GM19452 (cell line): ENCODE data around the gene MKRN2.

ENCODE experiments used
- ATAC-seq: cut with Tn5 transposase; IDR thresholded peaks from one replicate; pipeline ENCODE4 v1.9.1; 2021; ENCODE audit not compliant: unreplicated experiment

Gene MKRN2

DNA sequence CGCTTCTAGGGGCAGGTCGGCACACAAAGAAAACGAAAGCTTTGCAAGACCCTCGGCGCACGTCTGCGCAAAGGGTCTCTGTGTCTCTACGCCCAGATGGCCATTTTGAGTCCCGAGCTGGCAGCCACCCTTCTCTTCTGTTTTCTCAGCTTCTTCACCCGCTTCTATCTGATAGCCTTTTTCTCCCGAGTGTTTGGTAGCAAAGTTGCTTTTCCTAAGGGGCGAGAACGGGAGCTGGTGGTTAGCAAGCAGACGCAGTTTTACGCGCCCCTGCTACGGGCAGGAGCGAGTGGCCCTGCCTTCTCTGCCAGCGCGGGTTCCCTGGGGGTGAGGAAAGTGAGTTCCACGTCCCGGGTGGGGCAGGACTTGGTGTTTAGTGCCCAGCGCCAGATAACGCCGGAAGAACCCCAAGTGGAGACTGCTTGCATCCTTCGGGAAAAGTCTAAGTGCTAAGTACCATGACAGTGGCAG lies 2.9 kb upstream of the MKRN2 start:
- ATAC-seq = no peak

DNA sequence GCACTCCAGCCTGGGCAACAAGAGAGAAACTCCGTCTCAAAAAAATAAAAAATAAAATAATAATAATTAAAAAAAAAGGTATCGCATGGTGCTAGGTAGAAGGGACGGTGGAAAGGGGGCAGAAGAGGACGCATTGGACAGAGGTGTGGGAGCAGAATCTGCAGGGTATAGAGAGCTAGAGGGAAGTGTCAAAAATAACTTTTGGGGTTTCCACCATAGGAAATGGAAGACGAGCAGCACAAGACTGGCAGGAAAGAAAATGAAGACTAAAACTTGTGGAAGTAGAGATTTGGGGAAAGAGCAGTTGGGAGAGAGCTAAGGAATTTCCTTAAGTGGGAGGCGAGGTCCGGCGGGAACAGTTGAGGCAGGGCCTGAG lies 585 bp upstream of the MKRN2 start:
- no peak for ATAC-seq

DNA sequence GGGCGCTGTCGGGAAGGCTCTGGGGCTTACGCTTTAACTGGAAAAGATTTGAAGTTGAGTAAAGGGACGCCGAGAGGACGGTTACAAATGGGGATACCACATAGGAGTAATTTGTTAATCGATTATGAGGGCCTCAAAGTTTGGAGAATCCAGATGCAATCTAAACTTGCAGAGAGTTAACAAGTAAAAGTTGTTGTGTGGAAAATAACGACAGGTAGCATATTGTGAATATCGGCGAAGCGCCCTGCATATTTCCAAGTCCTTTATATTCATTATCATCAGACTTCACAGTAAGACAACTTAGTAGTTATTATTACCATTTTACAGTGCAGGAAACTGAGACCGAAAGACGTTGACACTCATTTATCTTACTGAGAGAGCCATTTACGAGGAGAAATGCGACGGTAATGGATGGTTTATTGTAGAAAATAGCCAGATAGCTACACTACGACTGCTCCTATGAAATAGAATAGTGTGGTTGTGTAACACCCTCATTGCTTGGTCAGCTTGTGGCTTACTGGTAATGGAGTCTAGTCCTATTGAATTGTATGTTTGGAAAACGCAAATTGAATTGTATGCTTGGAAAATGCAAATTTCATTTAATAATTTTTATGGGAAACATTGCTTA lies 700 bp downstream of the MKRN2 start:
- ATAC-seq = no peak

DNA sequence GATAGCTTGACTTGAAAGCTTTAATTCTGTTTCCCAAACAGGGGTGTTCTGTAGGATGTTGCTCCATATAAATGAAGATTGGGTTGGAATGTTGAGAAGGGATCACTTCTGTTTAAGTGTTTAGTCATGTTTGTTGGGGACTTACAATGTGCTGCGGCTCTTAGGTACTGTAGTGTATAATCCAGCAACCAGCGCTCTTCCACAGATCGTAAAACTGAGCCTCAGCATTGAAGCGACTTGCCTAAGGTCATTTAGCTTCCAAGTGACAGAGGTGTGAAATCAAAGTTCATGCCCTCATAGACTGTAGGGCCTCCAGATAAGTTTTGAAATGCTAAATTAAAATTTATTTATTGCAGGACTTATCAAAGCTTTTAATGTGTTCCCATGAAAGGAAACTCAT lies 1.8 kb downstream of the MKRN2 start:
- ATAC-seq = no peak

DNA sequence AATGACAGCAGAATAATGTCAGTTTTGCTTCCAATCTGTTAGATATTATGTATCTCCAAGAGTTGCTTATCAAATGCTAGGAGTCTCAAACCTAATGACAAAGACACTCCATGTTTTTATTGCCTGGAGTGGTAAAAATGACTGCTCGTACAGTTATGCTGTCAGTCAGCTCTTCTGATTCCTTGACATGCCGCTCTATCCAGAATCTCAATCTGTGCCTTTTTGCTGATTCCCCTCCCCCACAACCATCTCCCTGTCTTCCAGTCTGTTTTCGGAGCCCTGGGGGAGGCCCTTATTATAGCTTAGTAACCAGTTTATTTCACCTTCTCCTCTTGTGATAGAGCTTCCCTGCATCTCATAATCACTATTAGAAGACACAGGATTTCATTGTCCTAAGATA lies 2.6 kb downstream of the MKRN2 start:
- ATAC-seq = no peak

DNA sequence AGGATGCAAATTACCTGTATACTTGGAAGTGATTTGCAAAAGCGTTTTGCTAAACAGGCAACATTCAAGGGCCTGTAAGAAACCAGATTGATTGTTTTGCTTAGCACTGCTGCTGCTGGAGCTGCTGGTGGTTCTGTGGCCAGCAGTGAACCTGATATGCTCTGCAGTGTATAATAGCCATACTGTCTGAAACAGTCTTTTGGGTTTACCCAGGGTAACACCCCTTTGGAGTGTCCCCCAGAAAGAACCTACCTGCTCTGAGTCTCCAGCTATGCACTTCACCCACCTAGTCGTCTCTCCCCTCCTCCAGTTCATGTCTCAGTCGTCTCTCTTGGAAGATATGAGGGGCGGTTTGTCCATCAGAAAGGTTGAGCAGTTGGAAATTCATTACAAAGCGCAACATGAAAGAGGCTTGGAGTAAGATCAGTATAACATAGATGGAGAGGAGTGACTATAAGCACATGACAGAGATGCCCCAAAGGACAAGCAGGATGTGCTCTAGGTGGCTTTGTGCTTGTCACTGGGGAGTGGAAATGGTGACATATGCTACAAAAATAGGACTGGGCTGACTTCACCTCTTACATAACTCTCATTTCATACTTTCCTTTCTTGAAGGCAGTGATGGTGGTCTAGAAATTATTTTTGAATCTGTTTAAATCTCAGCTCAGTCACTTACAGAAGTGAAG lies 3.8 kb downstream of the MKRN2 start:
- peak; percentile 37 for ATAC-seq

DNA sequence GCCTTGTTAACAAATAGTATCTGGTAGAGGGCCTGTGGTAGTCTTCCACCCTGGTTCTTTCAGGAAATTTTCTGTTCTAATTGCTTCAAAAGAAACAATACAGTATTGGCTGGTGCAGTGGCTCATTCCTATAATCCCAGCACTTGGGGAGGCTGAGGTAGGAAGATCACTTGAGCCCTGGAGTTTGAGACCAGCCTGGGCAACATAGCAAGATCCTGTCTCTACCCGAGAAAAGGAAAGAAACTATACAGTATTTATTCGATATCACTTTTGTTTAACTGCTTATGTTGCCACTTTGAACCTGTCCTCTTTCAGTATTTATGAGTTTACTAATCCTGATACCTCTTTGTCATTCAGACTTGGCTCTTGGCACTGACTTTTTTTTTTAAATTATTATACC lies 4.5 kb downstream of the MKRN2 start:
- no peak for ATAC-seq

DNA sequence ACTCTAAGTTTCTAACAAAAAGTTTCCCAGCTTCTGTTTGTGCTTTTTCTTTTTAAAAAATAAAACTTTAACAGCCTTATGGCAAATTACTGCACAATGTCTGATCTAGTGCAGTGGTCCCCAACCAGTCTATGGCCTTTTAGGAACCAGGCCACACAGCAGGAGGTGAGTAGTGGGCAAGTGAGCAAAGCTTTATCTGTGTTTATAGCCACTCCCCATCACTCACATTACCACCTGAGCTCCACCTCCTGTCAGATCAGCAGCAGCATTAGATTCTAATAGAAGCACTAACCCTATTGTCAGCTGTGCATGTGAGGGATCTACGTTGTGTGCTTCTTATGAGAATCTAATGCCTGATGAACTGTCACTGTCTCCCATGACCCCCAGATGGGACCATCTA lies 5.6 kb downstream of the MKRN2 start:
- no peak for ATAC-seq

DNA sequence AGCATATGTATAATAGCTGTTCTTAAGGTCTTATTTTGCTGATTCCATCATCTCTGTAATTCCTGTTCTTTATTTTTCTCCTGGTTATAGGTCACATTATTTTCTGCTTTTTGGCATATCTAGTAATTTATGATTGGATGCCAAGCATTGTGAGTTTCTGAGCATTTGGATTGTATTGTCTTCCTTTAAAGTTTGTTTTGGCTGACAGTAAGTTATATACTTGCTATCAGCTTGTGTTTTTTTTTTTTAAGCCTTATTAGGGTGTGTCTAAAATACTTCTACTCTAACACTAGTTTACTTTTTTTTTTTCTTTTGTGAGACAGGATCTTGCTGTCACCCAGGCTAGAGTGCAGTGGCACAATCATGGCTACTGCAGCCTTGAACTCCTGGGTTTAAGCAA lies 10.1 kb downstream of the MKRN2 start:
- no peak for ATAC-seq

DNA sequence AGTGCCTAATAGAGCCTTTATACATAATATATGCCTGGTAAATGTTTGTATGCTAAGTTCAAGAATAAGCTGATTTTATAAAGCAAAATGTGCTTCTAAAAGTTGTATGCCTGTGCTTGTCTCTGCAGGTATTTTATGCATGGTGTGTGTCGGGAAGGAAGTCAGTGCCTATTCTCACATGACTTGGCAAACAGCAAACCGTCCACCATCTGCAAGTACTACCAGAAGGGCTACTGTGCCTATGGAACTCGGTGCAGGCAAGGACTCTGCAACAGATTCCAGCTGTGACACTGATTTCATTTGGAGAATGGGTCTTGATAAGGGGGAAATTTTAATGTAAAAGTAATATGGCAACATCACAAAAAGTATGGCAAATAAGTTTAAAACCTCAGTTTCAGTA lies 11.9 kb downstream of the MKRN2 start:
- no peak for ATAC-seq

DNA sequence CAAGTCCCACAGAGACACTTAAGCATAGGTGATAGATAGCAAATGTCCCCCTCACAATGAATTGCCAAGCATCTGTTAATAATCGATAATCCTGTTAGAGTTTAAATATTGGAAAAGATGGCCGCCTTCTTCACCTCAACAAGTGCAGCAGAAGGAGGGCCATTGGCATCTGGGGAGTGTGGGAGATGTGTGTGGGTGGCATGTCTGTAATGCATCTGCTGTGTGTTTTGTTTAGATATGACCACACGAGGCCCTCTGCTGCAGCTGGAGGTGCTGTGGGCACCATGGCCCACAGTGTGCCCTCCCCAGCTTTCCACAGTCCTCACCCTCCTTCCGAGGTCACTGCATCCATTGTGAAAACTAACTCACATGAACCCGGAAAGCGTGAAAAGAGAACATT lies 12.9 kb downstream of the MKRN2 start:
- ATAC-seq = no peak

DNA sequence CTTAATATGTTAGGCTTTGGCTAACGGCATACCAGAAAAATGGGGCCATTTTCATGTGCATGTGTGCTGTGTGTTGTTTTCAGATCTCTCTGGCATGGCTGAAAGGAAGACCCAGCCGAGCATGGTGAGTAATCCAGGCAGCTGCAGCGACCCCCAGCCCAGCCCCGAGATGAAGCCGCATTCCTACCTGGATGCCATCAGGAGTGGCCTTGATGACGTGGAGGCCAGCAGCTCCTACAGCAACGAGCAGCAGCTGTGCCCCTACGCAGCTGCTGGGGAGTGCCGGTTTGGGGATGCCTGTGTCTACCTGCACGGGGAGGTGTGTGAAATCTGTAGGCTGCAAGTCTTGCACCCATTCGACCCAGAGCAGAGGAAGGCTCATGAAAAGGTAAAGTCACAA lies 15.1 kb downstream of the MKRN2 start:
- ATAC-seq = no peak

DNA sequence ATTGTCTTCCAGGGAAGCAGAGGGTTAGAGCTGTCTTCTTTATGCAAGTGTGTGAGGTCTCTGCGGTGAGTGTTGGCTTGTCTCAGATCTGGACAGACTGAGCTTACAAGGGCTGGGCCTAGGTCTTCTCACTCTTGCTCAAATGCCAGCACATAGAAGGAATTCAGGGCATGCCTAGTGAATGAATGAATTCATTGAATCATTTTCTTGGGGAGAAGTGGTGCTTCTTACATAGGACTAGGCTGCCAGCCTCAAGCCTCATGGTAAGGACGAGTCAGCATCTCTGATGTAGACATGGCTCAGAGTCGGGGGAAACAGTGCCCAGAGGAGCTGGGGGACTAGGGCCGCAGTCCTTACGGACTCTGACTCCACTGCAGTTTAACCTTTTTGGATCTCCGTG lies 17.2 kb downstream of the MKRN2 start:
- no peak for ATAC-seq

DNA sequence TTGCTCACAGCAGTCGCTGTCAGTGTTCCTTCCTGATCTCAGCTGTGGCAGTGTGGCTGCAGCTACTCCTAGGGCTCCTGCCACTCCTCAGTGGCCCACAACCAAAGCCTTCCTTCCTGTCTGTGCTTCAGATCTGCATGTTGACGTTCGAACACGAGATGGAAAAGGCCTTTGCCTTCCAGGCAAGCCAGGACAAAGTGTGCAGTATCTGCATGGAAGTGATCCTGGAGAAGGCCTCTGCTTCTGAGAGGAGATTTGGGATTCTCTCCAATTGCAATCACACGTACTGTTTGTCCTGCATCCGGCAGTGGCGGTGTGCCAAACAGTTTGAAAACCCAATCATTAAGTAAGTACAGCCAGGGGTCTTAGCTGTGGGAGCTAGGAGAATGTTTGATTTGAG lies 17.8 kb downstream of the MKRN2 start:
- no peak for ATAC-seq

DNA sequence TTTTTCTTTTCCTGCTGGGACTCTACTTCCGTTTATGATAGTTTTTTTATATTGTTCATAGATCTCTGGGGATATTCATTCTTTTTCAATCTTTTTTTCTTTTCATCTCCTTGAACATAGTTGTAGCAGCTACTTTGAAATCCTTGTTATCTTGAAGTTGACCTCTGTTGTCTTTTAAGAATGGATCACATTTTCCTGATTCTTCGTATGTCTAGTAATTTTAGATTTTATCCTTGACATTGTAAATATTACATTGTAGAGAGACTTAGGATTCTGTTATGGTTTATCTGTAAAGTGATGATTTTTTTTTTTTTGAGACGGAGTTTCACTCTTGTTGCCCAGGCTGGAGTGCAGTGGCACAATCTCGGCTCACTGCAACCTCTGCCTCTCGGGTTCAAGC lies 20.5 kb downstream of the MKRN2 start:
- no peak for ATAC-seq

DNA sequence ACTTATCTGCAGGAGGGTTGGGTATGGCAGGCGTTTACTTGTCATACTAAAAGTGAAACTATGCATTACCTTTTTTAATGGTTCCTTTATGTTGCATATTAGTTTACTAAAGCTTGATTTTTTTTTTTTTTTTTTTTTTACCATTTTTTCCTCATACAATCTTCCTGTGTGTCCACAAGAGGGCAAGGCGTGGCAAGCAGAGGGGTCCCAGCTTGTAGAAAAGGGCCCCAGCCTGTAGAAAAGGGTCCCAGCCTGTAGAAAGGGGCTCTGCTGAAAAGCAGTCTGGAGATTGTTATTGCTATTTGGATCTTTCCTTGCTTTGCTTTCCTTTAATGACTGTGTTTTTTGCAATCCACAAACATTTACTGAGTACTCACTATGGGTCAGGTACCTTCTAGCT lies 21.9 kb downstream of the MKRN2 start:
- ATAC-seq = no peak

DNA sequence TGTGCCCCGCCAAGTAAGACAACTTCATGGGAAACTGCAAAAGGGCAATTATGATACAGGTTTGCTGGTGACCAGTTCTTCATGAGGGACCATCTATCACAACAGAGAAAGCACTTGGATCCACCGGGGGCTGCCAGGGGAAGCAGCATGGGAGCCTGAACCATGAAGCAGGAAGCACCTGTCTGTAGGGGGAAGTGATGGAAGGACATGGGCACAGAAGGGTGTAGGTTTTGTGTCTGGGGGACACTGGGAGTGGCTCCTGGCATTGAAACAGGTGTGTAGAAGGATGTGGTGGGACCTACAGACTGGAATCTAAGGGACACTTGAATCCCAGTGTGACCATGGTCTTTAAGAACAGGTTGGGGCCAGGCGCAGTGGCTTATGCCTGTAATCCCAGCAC lies 22.6 kb downstream of the MKRN2 start:
- ATAC-seq = no peak

DNA sequence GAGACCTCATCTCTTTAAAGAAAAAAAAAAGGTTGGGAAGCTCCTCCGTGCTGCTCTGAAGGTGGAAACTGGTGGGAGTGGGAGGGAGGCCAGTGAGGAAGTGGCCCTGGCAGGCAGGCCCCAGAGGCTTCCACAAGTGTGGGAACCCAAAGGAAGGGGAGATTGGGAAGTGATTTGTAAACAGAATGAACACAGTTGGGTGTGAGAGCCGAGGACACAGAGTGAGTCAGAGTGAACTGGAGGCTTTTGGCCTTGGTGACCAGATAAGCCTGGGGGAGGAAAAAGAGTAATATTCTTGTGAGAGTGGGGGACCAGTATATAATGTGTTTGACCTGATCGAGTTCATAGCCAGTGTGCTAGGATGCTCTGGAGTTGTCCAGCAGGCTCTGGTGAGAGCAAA lies 23.0 kb downstream of the MKRN2 start:
- no peak for ATAC-seq

DNA sequence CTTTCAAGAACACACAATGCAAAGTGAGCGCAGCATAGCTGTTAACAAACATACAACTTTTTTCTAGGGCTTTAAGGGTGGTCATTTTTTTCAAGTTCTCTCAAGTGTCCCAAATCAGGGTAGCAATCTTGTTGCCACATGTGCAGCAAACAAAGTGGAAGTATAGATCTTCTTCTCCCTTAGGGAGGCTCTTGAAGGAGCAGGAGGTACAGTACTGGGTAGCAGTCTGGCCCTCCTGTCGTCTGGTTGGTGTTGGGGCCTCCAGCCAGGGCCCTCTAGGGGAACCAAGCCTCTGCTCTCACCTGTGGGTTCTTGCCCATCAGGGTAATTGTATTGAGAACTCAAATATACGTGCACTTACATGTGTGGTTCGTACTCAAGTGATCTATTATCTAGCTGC lies 25.8 kb downstream of the MKRN2 start:
- ATAC-seq = no peak

DNA sequence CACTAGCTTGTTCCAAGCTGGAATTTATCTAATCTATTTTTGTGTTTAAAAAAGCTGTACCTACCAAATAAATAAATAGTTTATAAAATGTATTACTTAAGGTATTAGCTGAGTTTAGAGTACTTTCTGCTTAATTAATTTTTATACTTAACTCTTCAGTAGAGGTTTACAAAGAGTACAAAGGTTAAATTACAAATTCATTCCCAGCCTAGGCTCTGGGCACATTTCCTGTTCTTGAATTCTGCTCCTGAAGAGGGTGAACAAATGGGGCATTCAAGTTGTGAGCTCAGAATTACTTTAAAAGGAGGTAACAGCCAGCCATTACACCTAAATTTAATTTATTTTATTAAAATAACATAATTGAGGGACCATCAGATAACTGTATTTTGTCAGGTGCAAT lies 26.4 kb downstream of the MKRN2 start:
- no peak for ATAC-seq

DNA sequence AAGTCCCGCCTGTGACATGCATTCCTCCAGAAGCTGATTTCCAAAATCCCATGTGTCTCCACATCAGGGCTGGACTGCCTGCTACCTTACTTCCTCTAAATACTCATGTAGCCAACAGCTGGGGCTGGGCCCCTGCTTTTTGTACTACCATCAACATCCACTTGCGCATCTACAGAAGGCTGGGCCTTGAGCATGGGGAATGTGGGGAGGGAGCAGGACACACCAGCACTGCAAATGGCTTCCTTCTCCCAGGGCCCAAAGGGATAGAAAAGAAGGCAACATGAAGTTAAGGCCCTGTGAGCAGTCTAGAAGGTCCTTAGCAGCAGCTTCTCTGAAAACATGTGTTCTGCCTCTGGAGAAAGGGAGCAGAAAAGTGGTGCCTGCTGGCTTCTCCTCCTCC lies 27.2 kb downstream of the MKRN2 start:
- no peak for ATAC-seq

DNA sequence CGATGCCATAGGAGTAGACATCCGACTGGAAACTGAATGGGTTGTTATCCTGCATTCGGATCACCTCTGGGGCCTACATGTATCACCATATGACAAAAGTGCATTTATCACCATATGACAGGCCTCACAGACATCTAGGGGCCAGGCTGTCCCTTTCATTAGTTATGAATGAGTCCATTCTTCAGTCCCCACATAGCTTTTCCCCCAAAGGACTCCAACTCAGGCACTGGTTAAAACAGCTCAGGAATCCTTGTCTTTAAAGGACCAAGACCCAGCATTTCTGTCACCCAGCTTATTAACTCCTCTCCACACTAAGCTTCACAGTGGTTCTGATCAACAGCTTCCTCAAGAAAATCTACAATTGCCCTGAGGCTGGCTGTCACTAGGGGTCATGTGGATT lies 28.3 kb downstream of the MKRN2 start:
- ATAC-seq = no peak

DNA sequence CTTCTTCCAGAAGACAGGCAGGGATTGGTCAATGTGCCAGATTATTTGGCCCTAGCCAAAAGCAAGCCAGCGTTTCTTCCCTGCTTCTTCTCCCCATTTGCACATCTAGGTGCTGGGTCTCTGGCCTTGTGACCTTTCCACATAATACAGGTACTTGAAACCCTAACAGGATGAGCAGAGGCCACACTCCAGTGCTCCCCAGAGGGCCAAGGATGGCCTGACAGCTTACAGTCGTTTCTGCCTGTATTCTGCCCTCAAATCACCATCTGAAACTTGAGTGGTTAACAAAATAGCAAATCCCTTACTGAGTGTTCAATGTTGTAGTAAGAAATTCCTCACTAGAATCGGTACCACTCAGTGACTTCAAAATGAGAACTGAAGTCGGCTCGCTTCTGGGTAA lies 29.1 kb downstream of the MKRN2 start:
- peak; percentile 67 for ATAC-seq
